GM18909 (cell line): Measurements from ENCODE around the gene KLHL42.
"Not testable (repeated sequence)": the region's sequence is repeated elsewhere in the genome, so short reads cannot be mapped to it uniquely, and the experiment has no call there.

Source experiments
- ATAC-seq: cut with Tn5 transposase; IDR thresholded peaks from one replicate; pipeline ENCODE4 v1.9.1; 2021; ENCODE audit warnings: mild to moderate bottlenecking; ENCODE audit not compliant: unreplicated experiment, poor library complexity

Gene KLHL42

GRCh38 chr12:27847293-27847692, 67.3 kb downstream of the KLHL42 start:
- ATAC-seq: not testable (repeated sequence)

GRCh38 chr12:27851311-27851710, 71.3 kb downstream of the KLHL42 start:
- ATAC-seq: no peak

GRCh38 chr12:27852117-27852516, 72.1 kb downstream of the KLHL42 start:
- ATAC-seq: no peak
